Left colon (tissue), 2 donors: ENCODE results near the gene DHX15. TPM values are rescaled to one million over a fixed set of nuclear protein-coding genes. Genes with fewer than 3 reads are reported as not detected.

Experiments
- ATAC-seq: fragments of 200-7000 bp; cut with Tn5 transposase; one replicate; pipeline ENCODE4 v1.9.1; 2020; ENCODE audit warnings: mild to moderate bottlenecking, moderate library complexity
- DNase-seq, 2 donors: peaks; one replicate each; pipeline ENCODE4 v3.0.0-alpha.2; 2020
- intact Hi-C, 2 donors: fragments of 100-400 bp; cut with DNase I in 1 of 2; cut with micrococcal nuclease in 1 of 2; formaldehyde crosslinking; loops; one replicate each; pipeline versions ENCODE4 v1.11.2 to v1.14.0; 2022; cut with DNase I, micrococcal nuclease
- total RNA-seq, 2 donors: library from RNA; stranded (reverse); fragmentation: NEBNext Ultra II Directional; extraction: Animal tissue kit (Norgen Biotek cat#: 25700); gene quantifications; one replicate each; pipeline ENCODE4 v1.2.1, GENCODE V29; 2021
- donor health status: DM: no; HTN: no; CAD: no.
- donor health status: DM: yes; HTN: yes; CAD: no.

Gene DHX15
- total RNA-seq, 2 donors from 2014 or later = 114 to 124 TPM

- ATAC-seq (no peak), DNase-seq (no peak)
- intact Hi-C loops = no loop called here
These were observed 4.0 kb upstream of the DHX15 start for GRCh38 chr4:24588216-24588954.

- ATAC-seq = peak; percentile 55
- intact Hi-C loops = no loop called here
These were observed 723 bp downstream of the DHX15 start for GRCh38 chr4:24583451-24584210.

DNA sequence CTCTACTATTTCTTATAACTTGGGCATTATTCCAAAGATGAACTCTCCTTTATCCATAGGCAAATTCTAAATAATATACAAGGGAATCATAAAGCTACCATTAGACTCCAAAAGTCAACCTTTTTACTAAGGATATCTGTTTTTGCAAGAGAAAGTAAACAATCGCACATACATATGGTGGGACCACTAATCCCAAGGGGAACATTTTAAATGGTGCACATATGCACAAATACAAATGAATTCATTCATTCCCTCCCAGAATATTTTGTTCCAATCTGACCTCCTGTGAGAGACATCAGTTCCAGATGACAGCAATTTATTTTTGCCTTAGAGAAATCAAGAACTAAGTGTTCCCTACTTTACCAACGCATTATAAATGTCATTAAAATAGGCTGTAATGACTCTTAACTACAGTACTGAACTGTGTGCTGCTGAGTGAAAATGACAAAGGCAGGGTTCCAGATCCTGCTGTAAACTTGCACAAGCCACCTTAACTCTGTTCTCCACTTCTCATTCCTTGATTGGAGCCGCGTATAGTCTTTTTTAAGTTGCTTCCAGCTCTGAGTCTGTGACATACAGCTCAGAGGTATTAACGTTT is 2.0 kb downstream of the DHX15 start:
- intact Hi-C loops = no loop called here
- DNase-seq (no peak), ATAC-seq (no peak)

More at GRCh38 chr4:24583451-24584210, 723 bp downstream of the DHX15 start:
- DNase-seq = peak; percentile 58 to 67

- no peak for DNase-seq
- intact Hi-C loops = no loop called here
- no peak for ATAC-seq
These were observed 6.0 kb downstream of the DHX15 start for GRCh38 chr4:24578364-24578763.

DNA sequence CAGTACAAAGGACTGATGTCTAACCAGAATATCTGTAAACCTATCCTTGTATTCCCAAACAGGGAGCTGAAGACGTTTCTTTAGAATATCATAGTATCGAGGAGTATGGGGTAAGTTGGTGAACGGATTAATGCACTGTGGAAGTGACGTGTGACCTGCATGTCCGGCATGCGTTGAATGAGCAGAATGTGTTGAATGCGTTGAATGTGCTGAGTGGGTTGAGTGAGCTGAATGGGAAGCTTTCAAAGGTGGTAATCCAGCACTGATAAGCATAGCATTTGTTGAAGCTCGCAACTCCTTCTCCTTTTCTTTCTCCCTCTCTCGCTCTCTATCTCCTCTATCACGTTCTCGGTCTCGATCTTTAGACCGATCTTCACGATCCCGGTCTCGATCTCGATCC is 8.1 kb downstream of the DHX15 start:
- ATAC-seq = no peak
- intact Hi-C loops = no loop called here
- DNase-seq = no peak

GRCh38 chr4:24574236-24574635 is 10.1 kb downstream of the DHX15 start:
- ATAC-seq = peak; percentile 80
- no peak for DNase-seq
- intact Hi-C loops = no loop called here

- DNase-seq (no peak), ATAC-seq (peak; percentile 30)
- intact Hi-C loops = no loop called here
These were observed 10.8 kb downstream of the DHX15 start for GRCh38 chr4:24573582-24573981.

DNA sequence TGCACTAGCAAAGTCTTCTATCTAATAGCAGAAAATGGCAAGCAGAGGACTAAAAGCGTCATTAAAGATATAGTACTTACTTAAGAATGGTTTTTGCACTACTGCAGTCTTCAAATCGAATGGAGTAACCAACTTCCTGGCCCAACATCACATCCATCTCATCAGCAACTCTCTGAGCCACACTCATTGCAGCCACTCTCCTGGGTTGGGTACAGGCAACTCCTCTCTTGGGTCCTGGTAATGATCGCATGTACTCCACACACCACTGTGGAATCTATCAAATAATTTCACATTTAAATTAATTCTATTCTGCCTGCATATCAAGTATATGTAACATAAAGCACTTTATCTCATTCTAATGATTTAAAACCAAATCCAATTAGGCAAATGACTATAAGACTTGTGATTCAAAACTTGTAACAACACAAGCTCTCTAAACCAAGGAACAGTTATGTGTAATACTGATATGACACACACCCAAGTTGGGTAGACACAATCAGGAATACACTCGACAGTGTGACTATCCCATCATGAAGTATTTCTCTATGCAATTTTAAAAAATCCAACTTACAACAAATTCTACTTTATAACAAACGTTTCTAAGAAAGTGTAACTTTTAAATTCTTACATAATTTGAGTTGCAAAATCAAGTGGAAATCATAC is 13.6 kb downstream of the DHX15 start:
- DNase-seq = no peak
- no peak for ATAC-seq
- intact Hi-C loops = no loop called here

GRCh38 chr4:24570172-24570571 is 14.2 kb downstream of the DHX15 start:
- intact Hi-C loops = no loop called here
- ATAC-seq (no peak), DNase-seq (no peak)

GRCh38 chr4:24569662-24570061 is 14.7 kb downstream of the DHX15 start:
- ATAC-seq (no peak), DNase-seq (no peak)
- intact Hi-C loops = no loop called here

DNA sequence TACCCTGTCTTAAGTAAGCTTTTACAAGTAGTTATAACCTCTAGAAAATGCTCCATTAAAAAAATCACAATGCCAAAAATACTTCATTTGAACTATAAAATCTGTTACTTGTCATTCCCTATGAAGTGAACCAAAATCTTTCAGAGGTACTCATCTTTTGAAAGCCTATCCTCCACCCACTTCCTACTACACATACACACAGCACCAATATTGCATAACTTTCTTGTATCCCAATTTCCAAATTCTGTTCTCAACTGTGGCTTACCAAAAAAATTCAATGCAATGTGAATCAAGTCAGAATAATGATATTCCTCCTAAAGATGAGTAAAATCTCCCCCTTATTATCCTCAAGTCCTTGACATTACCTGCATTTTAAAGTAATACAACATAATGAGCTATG is 15.9 kb downstream of the DHX15 start:
- no peak for ATAC-seq
- no peak for DNase-seq
- intact Hi-C loops = no loop called here

- DNase-seq = no peak
- intact Hi-C loops = no loop called here
- no peak for ATAC-seq
These were observed 19.3 kb downstream of the DHX15 start for GRCh38 chr4:24565054-24565453.

GRCh38 chr4:24564488-24564887 is 19.9 kb downstream of the DHX15 start:
- DNase-seq = no peak
- intact Hi-C loops = no loop called here
- ATAC-seq = no peak

DNA sequence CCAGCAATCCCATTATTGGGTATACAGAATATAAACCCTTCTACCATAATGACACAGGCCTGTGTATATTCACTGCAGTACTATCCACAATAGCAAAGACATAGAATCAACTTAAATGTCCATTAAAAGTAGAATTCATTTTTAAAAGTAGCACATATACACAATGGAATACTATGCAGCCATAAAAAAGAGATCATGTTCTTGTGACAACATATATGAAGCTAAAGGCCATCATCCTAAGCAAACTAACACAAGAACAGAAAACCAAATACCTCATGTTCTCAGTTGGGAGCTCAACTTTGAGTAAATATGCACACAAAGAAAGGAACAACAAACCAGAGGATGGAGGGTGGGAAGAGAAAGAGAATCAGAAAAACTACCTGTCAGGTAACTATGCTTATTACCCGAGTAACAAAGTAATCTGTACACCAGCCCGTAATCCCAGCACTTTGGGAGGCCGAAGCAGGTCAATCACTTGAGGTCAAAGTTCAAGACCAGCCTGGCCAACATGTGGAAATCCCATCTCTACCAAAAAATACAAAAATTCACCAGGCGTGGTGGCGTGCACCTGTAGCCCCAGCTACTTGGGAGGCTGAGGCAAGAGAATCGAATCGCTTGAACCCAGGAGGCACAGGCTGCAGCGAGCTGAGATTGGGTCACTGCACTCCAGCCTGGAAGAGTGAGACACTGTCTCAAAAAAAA is 22.8 kb downstream of the DHX15 start:
- intact Hi-C loops = no loop called here
- no peak for ATAC-seq

GRCh38 chr4:24560868-24561368 is 23.4 kb downstream of the DHX15 start:
- DNase-seq = no peak
- intact Hi-C loops = no loop called here
- ATAC-seq = peak; percentile 34

More for the DNA sequence above, 22.8 kb downstream of the DHX15 start:
- no peak for DNase-seq

- ATAC-seq = no peak
- intact Hi-C loops = no loop called here
- DNase-seq = no peak
These were observed 24.5 kb downstream of the DHX15 start for GRCh38 chr4:24559889-24560288.

GRCh38 chr4:24559032-24559821 is 25.1 kb downstream of the DHX15 start:
- intact Hi-C loops = no loop called here
- DNase-seq (no peak), ATAC-seq (no peak)
